OCI-LY1 (cell line): Measurements from ENCODE around the gene COMMD8.

Source experiments
- H2AFZ ChIP-seq: fragments of 200-600 bp; sonication (generic), shearing (Covaris generic); 2 replicates; pipeline ENCODE4 v1.6.0; 2014; ENCODE audit warnings: antibody characterized with exemption, mild to moderate bottlenecking, low read length
- H3F3A ChIP-seq: fragments of 200-600 bp; sonication (generic), shearing (Covaris generic); 2 replicates; pipeline ENCODE4 v1.6.0; 2014; ENCODE audit warnings: mild to moderate bottlenecking, antibody characterized with exemption, low read length, moderate library complexity; ENCODE audit not compliant: insufficient read depth
- H3K27ac ChIP-seq: fragments of 200-600 bp; sonication (generic); 2 replicates; pipeline ENCODE4 v1.5.1; 2014; ENCODE audit warnings: low read length, mixed run types, mild to moderate bottlenecking, low read depth; ENCODE audit not compliant: poor library complexity, severe bottlenecking
- H3K27me3 ChIP-seq: fragments of 200-600 bp; sonication (generic); 2 replicates; pipeline ENCODE4 v1.6.0; 2014; ENCODE audit warnings: antibody characterized with exemption, mild to moderate bottlenecking, low read length, moderate library complexity; ENCODE audit not compliant: insufficient read depth
- H3K36me3 ChIP-seq: fragments of 200-600 bp; sonication (generic); 2 replicates; pipeline ENCODE4 v1.6.1; 2014; ENCODE audit warnings: mild to moderate bottlenecking, antibody characterized with exemption, low read length, moderate library complexity, mixed read lengths; ENCODE audit not compliant: insufficient read depth
- H3K4me1 ChIP-seq: fragments of 200-600 bp; sonication (generic); 2 replicates; pipeline ENCODE4 v1.5.1; 2014; ENCODE audit warnings: mild to moderate bottlenecking, low read length, moderate library complexity; ENCODE audit not compliant: insufficient read depth, severe bottlenecking
- H3K4me2 ChIP-seq: fragments of 200-600 bp; sonication (generic), shearing (Covaris generic); 2 replicates; pipeline ENCODE4 v1.6.1; 2014; ENCODE audit warnings: low read length
- H3K4me3 ChIP-seq: fragments of 200-600 bp; sonication (generic); 2 replicates; pipeline ENCODE4 v1.5.1; 2014; ENCODE audit warnings: low read length, low read depth, mild to moderate bottlenecking, mixed read lengths; ENCODE audit not compliant: poor library complexity, severe bottlenecking
- H3K79me2 ChIP-seq: fragments of 200-600 bp; shearing (Covaris generic); 2 replicates; pipeline ENCODE4 v1.6.1; 2016; ENCODE audit warnings: mixed run types, low read length, mixed read lengths; ENCODE audit not compliant: insufficient read depth
- H3K9ac ChIP-seq: fragments of 200-600 bp; sonication (generic), shearing (Covaris generic); 2 replicates; pipeline ENCODE4 v1.6.1; 2014; ENCODE audit warnings: mild to moderate bottlenecking, low read length, mixed read lengths
- H3K9me2 ChIP-seq: fragments of 200-600 bp; sonication (generic), shearing (Covaris generic); 2 replicates; pipeline ENCODE4 v1.6.1; 2014; ENCODE audit warnings: low read depth, mild to moderate bottlenecking, low read length, mixed read lengths
- H3K9me3 ChIP-seq: fragments of 200-600 bp; shearing (Covaris generic); 2 replicates; pipeline ENCODE4 v1.6.1; 2014; ENCODE audit warnings: low read length, mixed read lengths
- H4K20me1 ChIP-seq: fragments of 200-600 bp; sonication (generic), shearing (Covaris generic); 2 replicates; pipeline ENCODE4 v1.6.0; 2016; ENCODE audit warnings: mild to moderate bottlenecking, low read length; ENCODE audit not compliant: insufficient read depth
- EZH2 ChIP-seq: fragments of 200-600 bp; sonication (generic), shearing (Covaris generic); IDR thresholded peaks from 2 replicates; pipeline ENCODE4 v1.8.0; 2017; ENCODE audit warnings: borderline replicate concordance, mixed run types, mild to moderate bottlenecking, antibody characterized with exemption, low read length, moderate library complexity, mixed read lengths
- TF ChIP-seq, protein P1 (sequence below): fragments of 200-600 bp; sonication (generic), shearing (Covaris generic); IDR thresholded peaks from 2 replicates; pipeline ENCODE4 v1.5.1; 2017; ENCODE audit warnings: mild to moderate bottlenecking, antibody characterized with exemption, low read length, moderate library complexity, mixed read lengths

The COMMD8 gene

GRCh38 chr4:47462799-47463234 is 685 bp downstream of the COMMD8 start:
- H3K4me3 ChIP-seq = peak overlapping the region; percentile 74
- H3K36me3 ChIP-seq = peaks cover 20% of the 10 kb centered on the region; the same call in 1 of the 2 replicates
- H3K9me3 ChIP-seq = no peaks in the 10 kb centered on the region
- H3K27ac ChIP-seq = peak overlapping the region; percentile 28
- H3F3A ChIP-seq = no peaks in the 10 kb centered on the region
- no peaks in the 10 kb centered on the region for H3K9me2 ChIP-seq
- H3K79me2 ChIP-seq = no peaks in the 10 kb centered on the region
- peak overlapping the region; percentile 79 for H3K4me2 ChIP-seq
- H2AFZ ChIP-seq = peak overlapping the region; percentile 24; the same call in 1 of the 2 replicates
- H3K27me3 ChIP-seq = no peaks in the 10 kb centered on the region
- H3K4me1 ChIP-seq = peaks cover 35% of the 10 kb centered on the region
- peak overlapping the region; percentile 68 for H3K9ac ChIP-seq
- no peaks in the 10 kb centered on the region for H4K20me1 ChIP-seq
- no peak for TF ChIP-seq EZH2
- TF ChIP-seq, protein P1, sequence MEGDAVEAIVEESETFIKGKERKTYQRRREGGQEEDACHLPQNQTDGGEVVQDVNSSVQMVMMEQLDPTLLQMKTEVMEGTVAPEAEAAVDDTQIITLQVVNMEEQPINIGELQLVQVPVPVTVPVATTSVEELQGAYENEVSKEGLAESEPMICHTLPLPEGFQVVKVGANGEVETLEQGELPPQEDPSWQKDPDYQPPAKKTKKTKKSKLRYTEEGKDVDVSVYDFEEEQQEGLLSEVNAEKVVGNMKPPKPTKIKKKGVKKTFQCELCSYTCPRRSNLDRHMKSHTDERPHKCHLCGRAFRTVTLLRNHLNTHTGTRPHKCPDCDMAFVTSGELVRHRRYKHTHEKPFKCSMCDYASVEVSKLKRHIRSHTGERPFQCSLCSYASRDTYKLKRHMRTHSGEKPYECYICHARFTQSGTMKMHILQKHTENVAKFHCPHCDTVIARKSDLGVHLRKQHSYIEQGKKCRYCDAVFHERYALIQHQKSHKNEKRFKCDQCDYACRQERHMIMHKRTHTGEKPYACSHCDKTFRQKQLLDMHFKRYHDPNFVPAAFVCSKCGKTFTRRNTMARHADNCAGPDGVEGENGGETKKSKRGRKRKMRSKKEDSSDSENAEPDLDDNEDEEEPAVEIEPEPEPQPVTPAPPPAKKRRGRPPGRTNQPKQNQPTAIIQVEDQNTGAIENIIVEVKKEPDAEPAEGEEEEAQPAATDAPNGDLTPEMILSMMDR = no peak

GRCh38 chr4:47451657-47452056 is 11.8 kb downstream of the COMMD8 start:
- Histone ChIP-seq H2AFZ (no peak overlapping the region), H3K27me3 (no peaks in the 10 kb centered on the region), H3K9ac (no peak overlapping the region), H3K79me2 (no peaks in the 10 kb centered on the region), H3K27ac (no peak overlapping the region), H3K9me3 (no peaks in the 10 kb centered on the region), H3K4me1 (no peaks in the 10 kb centered on the region), H3F3A (no peaks in the 10 kb centered on the region), H3K4me2 (no peak overlapping the region), H3K4me3 (no peak overlapping the region), H3K9me2 (no peaks in the 10 kb centered on the region), H4K20me1 (no peaks in the 10 kb centered on the region), H3K36me3 (peaks cover 47% of the 10 kb centered on the region)
- no peak for TF ChIP-seq EZH2
- TF ChIP-seq, protein P1 = no peak

- Histone ChIP-seq H3K9ac (no peak overlapping the region), H3K79me2 (no peaks in the 10 kb centered on the region), H3K4me1 (no peaks in the 10 kb centered on the region), H3K27ac (no peak overlapping the region), H2AFZ (no peak overlapping the region), H3K9me2 (no peaks in the 10 kb centered on the region), H4K20me1 (no peaks in the 10 kb centered on the region), H3K4me2 (no peak overlapping the region), H3F3A (no peaks in the 10 kb centered on the region), H3K27me3 (no peaks in the 10 kb centered on the region), H3K9me3 (no peaks in the 10 kb centered on the region), H3K4me3 (no peak overlapping the region), H3K36me3 (no peaks in the 10 kb centered on the region)
- TF ChIP-seq, protein P1 = no peak
- no peak for TF ChIP-seq EZH2
Measured at GRCh38 chr4:47444031-47444430, 19.5 kb downstream of the COMMD8 start.
